ENCODE results near the gene HECW1.

HECW1 gene

DNA sequence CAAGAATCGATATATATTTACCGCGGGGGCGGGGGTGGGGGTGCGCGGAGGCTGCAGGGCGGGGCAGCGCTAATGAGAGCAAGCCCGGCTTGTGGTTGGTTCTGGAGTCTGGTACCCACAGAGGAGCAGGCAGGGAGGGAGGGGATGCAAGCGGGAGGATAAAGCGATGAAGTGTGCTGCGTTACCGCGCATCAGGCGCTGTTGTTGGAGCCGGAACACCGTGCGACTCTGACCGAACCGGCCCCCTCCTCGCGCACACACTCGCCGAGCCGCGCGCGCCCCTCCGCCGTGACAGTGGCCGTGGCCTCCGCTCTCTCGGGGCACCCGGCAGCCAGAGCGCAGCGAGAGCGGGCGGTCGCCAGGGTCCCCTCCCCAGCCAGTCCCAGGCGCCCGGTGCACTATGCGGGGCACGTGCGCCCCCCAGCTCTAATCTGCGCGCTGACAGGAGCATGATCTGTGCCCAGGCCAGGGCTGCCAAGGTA is at the start of gene HECW1:
TSS of gene HECW1 (plus strand) at position 189 of the 482 bp plus-strand sequence. CDS start 131,259 bp downstream, outside the sequence.
- Histone ChIP-seq H3K36me3 (ENCODE audit: control insufficient read depth in 2 of 2, insufficient read depth in 1 of 2, low read length in 2 of 2) (no peaks in the 10 kb centered on the region), H3K9me3 (ENCODE audit: control insufficient read depth, insufficient read depth, low read depth, low read length) (no peaks in the 10 kb centered on the region), H3K27ac (ENCODE audit: extremely low read depth, low read depth, low read length) (no peak within 1 kb of the TSS; the same call in 1 of the 2 replicates), H3K4me1 (ENCODE audit: control insufficient read depth, insufficient read depth, low read length) (no peaks in the 10 kb centered on the region), H3K4me3 (ENCODE audit: low read depth, low read length) (peak within 1 kb of the TSS; percentile 49)
- CTCF ChIA-PET: no interaction called here
- POLR2A ChIA-PET: interaction anchor here (0.6 kb wide), 1 partner anchor 180 kb away, joined by 7 read pairs; the partner anchor contains the start of genes MRPL32 and PSMA2
- no peak for TF ChIP-seq ZNF596 (tag by site-specific recombination; IDR thresholded peaks at IDR 0.05)
- TF ChIP-seq ZXDB (tag by site-specific recombination; IDR thresholded peaks at IDR 0.05): no peak
- TF ChIP-seq BCL11A (tag by site-specific recombination; IDR thresholded peaks at IDR 0.05; ENCODE audit: low read depth): no peak
- TF ChIP-seq, protein P1, sequence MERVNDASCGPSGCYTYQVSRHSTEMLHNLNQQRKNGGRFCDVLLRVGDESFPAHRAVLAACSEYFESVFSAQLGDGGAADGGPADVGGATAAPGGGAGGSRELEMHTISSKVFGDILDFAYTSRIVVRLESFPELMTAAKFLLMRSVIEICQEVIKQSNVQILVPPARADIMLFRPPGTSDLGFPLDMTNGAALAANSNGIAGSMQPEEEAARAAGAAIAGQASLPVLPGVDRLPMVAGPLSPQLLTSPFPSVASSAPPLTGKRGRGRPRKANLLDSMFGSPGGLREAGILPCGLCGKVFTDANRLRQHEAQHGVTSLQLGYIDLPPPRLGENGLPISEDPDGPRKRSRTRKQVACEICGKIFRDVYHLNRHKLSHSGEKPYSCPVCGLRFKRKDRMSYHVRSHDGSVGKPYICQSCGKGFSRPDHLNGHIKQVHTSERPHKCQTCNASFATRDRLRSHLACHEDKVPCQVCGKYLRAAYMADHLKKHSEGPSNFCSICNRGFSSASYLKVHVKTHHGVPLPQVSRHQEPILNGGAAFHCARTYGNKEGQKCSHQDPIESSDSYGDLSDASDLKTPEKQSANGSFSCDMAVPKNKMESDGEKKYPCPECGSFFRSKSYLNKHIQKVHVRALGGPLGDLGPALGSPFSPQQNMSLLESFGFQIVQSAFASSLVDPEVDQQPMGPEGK (tag by site-specific recombination; IDR thresholded peaks at IDR 0.05): peak; percentile 75; the same call in 1 of the 2 replicates
- TF ChIP-seq, protein P2, sequence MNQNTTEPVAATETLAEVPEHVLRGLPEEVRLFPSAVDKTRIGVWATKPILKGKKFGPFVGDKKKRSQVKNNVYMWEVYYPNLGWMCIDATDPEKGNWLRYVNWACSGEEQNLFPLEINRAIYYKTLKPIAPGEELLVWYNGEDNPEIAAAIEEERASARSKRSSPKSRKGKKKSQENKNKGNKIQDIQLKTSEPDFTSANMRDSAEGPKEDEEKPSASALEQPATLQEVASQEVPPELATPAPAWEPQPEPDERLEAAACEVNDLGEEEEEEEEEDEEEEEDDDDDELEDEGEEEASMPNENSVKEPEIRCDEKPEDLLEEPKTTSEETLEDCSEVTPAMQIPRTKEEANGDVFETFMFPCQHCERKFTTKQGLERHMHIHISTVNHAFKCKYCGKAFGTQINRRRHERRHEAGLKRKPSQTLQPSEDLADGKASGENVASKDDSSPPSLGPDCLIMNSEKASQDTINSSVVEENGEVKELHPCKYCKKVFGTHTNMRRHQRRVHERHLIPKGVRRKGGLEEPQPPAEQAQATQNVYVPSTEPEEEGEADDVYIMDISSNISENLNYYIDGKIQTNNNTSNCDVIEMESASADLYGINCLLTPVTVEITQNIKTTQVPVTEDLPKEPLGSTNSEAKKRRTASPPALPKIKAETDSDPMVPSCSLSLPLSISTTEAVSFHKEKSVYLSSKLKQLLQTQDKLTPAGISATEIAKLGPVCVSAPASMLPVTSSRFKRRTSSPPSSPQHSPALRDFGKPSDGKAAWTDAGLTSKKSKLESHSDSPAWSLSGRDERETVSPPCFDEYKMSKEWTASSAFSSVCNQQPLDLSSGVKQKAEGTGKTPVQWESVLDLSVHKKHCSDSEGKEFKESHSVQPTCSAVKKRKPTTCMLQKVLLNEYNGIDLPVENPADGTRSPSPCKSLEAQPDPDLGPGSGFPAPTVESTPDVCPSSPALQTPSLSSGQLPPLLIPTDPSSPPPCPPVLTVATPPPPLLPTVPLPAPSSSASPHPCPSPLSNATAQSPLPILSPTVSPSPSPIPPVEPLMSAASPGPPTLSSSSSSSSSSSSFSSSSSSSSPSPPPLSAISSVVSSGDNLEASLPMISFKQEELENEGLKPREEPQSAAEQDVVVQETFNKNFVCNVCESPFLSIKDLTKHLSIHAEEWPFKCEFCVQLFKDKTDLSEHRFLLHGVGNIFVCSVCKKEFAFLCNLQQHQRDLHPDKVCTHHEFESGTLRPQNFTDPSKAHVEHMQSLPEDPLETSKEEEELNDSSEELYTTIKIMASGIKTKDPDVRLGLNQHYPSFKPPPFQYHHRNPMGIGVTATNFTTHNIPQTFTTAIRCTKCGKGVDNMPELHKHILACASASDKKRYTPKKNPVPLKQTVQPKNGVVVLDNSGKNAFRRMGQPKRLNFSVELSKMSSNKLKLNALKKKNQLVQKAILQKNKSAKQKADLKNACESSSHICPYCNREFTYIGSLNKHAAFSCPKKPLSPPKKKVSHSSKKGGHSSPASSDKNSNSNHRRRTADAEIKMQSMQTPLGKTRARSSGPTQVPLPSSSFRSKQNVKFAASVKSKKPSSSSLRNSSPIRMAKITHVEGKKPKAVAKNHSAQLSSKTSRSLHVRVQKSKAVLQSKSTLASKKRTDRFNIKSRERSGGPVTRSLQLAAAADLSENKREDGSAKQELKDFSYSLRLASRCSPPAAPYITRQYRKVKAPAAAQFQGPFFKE (tag by site-specific recombination; IDR thresholded peaks at IDR 0.05; ENCODE audit: borderline replicate concordance): peak; percentile 40; the same call in 1 of the 2 replicates
- TF ChIP-seq ZNF600 (tag by site-specific recombination; IDR thresholded peaks at IDR 0.05): peak; percentile 96
- TF ChIP-seq REPIN1 (tag by site-specific recombination; IDR thresholded peaks at IDR 0.05; ENCODE audit: low read depth): no peak
- 0 out of 2 replicates have a peak, but pooled peaks have one; percentile 40 for TF ChIP-seq SP7 (tag by site-specific recombination; IDR thresholded peaks at IDR 0.05)
- peak; percentile 85 for TF ChIP-seq ZBTB17 (tag by site-specific recombination; IDR thresholded peaks at IDR 0.05)
- TF ChIP-seq, protein P3, sequence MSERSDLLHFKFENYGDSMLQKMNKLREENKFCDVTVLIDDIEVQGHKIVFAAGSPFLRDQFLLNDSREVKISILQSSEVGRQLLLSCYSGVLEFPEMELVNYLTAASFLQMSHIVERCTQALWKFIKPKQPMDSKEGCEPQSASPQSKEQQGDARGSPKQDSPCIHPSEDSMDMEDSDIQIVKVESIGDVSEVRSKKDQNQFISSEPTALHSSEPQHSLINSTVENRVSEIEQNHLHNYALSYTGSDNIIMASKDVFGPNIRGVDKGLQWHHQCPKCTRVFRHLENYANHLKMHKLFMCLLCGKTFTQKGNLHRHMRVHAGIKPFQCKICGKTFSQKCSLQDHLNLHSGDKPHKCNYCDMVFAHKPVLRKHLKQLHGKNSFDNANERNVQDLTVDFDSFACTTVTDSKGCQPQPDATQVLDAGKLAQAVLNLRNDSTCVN (tag by site-specific recombination; optimal IDR thresholded peaks at IDR 0.05): peak; percentile 92
- TF ChIP-seq ZBTB48 (tag by site-specific recombination; IDR thresholded peaks at IDR 0.05): peak; percentile 51; the same call in 1 of the 2 replicates
- TF ChIP-seq, protein P4, sequence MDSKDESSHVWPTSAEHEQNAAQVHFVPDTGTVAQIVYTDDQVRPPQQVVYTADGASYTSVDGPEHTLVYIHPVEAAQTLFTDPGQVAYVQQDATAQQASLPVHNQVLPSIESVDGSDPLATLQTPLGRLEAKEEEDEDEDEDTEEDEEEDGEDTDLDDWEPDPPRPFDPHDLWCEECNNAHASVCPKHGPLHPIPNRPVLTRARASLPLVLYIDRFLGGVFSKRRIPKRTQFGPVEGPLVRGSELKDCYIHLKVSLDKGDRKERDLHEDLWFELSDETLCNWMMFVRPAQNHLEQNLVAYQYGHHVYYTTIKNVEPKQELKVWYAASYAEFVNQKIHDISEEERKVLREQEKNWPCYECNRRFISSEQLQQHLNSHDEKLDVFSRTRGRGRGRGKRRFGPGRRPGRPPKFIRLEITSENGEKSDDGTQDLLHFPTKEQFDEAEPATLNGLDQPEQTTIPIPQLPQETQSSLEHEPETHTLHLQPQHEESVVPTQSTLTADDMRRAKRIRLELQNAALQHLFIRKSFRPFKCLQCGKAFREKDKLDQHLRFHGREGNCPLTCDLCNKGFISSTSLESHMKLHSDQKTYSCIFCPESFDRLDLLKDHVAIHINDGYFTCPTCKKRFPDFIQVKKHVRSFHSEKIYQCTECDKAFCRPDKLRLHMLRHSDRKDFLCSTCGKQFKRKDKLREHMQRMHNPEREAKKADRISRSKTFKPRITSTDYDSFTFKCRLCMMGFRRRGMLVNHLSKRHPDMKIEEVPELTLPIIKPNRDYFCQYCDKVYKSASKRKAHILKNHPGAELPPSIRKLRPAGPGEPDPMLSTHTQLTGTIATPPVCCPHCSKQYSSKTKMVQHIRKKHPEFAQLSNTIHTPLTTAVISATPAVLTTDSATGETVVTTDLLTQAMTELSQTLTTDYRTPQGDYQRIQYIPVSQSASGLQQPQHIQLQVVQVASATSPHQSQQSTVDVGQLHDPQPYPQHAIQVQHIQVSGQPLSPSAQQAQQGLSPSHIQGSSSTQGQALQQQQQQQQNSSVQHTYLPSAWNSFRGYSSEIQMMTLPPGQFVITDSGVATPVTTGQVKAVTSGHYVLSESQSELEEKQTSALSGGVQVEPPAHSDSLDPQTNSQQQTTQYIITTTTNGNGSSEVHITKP (tag by site-specific recombination; IDR thresholded peaks at IDR 0.05): peak; percentile 61
- TF ChIP-seq ZBTB7A (tag by site-specific recombination; IDR thresholded peaks at IDR 0.05; ENCODE audit: low read depth): peak; percentile 43
- TF ChIP-seq, protein P5, sequence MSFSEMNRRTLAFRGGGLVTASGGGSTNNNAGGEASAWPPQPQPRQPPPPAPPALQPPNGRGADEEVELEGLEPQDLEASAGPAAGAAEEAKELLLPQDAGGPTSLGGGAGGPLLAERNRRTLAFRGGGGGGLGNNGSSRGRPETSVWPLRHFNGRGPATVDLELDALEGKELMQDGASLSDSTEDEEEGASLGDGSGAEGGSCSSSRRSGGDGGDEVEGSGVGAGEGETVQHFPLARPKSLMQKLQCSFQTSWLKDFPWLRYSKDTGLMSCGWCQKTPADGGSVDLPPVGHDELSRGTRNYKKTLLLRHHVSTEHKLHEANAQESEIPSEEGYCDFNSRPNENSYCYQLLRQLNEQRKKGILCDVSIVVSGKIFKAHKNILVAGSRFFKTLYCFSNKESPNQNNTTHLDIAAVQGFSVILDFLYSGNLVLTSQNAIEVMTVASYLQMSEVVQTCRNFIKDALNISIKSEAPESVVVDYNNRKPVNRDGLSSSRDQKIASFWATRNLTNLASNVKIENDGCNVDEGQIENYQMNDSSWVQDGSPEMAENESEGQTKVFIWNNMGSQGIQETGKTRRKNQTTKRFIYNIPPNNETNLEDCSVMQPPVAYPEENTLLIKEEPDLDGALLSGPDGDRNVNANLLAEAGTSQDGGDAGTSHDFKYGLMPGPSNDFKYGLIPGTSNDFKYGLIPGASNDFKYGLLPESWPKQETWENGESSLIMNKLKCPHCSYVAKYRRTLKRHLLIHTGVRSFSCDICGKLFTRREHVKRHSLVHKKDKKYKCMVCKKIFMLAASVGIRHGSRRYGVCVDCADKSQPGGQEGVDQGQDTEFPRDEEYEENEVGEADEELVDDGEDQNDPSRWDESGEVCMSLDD (tag by site-specific recombination; IDR thresholded peaks at IDR 0.05): peak; percentile 60; the same call in 1 of the 2 replicates
- TF ChIP-seq ZNF2 (tag by site-specific recombination; IDR thresholded peaks at IDR 0.05): peak; percentile 38; the same call in 1 of the 2 replicates
- TF ChIP-seq, protein P6, sequence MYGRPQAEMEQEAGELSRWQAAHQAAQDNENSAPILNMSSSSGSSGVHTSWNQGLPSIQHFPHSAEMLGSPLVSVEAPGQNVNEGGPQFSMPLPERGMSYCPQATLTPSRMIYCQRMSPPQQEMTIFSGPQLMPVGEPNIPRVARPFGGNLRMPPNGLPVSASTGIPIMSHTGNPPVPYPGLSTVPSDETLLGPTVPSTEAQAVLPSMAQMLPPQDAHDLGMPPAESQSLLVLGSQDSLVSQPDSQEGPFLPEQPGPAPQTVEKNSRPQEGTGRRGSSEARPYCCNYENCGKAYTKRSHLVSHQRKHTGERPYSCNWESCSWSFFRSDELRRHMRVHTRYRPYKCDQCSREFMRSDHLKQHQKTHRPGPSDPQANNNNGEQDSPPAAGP (tag by site-specific recombination; IDR thresholded peaks at IDR 0.05): peak; percentile 51; the same call in 1 of the 2 replicates
- TF ChIP-seq PRDM1 (tag by site-specific recombination; IDR thresholded peaks at IDR 0.05): no peak
- TF ChIP-seq ZNF19 (tag by site-specific recombination; IDR thresholded peaks at IDR 0.05; ENCODE audit: low read depth): no peak
- no peak for TF ChIP-seq ZNF776 (tag by site-specific recombination; IDR thresholded peaks at IDR 0.05; ENCODE audit: borderline replicate concordance)
- peak; percentile 47; the same call in 1 of the 2 replicates for TF ChIP-seq KLF8 (tag by site-specific recombination; IDR thresholded peaks at IDR 0.05)
